Inferior parietal cortex (tissue), 1 donor: Measurements from ENCODE around the gene ATP1A3.

ENCODE experiments used
- DNase-seq: peaks from one replicate; pipeline ENCODE4 v3.0.0-alpha.2; 2016; ENCODE audit errors: extremely low spot score

The ATP1A3 gene

DNA sequence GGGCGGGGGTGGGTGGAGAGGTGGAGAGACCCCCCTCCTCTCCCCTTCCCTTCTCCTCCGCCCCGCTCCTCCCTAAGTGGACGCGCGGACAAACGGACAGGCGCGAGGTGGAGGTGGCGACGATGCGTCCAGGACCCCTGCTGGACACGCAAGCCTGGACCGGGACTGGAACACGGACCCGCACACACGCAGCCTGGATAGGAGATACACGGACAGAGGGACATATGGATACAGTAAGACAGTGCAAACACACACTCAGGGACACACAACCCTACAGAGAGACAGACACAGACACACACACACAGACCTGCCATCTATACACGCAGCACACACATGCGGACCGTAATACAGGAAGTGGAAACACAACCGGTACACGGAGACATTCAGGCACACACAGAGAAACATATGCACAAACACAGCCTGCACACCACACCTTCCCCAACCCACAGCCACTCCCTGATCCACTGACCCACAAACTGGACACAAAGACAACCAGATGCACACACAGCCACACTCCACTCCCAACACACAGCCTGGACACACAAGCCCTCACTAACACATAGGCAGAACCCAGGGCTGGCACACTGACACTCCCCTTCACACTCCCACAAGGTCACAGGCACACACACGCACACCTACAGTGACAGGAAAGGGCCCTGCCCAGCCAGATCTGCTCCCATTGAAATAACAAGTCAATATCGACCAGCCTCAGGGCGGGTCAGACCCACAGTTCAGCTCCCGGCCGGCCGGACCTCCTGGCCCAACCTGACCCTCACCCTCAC is 65.1 kb downstream of the ATP1A3 start:
- DNase-seq: no peak

- no peak for DNase-seq
Observed at GRCh38 chr19:41928221-41928683, 65.8 kb downstream of the ATP1A3 start, which contains the start of gene ERFL. Gene ERFL (minus strand): TSS chr19:41928449. CDS start chr19:41912919, 15,530 bp downstream.

DNA sequence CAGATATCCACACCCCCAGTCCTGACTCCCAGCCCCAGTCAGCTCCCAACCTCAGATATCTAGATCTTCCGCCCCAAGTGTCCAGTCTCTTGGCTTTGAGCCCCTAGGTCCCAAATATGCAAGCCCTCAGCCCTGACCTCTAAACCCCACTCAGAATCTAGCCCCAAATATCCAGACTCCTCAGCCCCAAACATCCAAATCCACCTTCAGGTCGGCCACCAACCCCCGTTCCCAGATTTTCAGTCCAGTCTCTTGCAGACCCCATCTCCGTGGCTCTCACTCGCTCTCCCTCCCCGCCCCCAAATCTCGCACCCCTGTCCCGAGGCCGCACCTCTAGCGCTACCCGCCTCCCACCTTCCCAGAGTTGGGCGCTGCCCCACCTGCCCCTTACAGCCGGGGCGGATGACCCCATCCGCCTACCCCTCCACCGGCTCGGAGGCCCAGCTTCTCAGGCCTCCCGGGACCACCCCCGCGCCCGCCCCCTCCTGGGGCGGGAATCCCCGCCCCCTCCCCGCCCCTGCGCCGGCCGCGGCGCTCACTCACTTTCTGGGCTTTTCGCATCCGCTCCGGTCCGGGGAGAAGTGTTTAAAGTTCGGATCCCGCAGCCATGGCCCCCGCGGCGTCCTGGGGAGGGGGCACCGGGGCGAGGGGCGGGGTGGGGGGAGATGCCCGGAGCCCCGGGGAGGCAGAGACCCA is 66.4 kb downstream of the ATP1A3 start:
- no peak for DNase-seq

- DNase-seq: no peak
Observed at GRCh38 chr19:41926763-41927496, 67.1 kb downstream of the ATP1A3 start.

DNA sequence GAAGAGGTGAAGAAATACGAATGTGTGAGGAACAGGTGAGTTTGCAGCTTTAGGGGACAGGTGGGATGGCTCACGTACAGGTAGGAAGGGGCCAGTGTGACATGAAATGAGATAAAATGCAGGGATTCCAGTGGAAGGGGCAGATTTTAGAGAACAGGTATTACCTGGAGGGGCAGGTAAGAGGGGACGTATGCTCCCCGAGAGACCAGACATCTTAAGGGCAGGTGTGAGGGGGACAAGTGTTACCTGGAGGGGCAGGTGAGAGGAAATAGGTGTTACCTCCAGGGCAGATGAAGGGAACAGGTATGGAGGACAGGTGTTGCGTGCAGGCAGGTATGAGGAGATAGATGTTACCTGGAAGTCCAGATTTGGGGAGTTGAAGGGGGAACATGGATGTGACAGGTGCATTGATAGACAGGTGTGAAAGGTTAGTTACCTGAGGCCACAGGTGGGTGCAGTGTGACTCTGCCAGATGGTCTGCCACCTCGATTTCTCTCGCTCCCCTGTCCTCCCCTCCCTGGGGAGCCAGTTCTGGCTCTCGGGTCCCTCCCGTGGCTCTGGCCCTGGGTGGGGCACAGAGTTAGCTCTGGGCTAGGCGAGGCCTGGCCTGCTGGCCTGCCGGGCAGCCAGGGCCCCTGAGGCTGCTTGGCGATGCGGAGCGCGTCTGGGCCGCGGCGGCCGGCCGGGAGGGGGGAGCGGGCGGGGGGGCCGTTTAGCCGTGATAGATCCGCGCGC is 67.8 kb downstream of the ATP1A3 start:
- no peak for DNase-seq

- DNase-seq: no peak
Observed at GRCh38 chr19:41925208-41926003, 68.6 kb downstream of the ATP1A3 start.

DNA sequence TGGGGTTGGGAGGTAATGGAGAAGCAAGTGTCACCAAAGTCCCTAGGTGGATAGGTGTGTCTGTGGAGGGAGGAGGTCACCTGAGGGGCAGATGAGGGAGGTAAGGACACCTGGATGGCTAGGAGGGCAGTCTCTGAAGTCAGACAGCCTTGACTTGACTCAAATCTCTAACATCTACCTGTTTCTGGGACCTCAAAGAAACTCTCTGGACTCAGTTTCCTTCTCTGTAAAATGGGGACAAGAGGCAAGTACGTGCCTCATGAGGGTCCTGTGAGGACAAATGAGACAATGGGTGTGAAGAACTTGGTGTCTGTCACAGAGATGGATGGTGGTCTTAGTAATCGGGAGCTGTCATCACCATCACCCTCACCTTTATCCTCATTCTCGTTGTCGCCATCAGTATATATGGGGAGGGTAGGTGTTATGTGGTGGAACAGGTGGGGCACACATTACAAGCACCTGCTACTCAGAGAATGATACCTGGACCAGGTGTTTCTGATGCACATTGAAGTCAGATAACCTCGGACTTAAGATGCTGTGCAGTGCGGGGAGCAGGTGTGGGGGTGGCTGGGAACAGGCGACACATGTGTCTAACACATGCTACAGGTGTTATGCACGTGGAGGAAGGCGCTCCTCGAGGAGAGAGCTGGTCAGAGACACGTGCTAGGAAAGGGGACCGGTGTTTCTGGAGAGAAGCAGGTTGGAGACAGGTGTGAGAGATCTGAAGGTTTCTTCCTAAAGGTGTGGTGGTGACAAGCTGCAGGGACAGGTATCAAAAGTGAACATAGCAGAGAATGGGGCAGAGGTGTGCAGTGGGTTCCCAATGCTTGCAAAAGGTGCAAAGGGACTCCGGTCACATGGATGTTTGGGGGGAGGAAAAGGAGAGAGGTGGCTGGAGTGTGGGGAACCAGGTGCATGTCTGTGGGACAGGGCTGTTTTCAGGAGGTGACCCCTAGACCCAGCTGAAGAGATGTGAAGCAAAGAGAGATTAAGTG is 69.6 kb downstream of the ATP1A3 start:
- DNase-seq: no peak

GRCh38 chr19:41923045-41923788 is 70.8 kb downstream of the ATP1A3 start:
- no peak for DNase-seq

GRCh38 chr19:41922585-41922984 is 71.4 kb downstream of the ATP1A3 start:
- DNase-seq: no peak

- no peak for DNase-seq
Observed at GRCh38 chr19:41921577-41922576, 72.2 kb downstream of the ATP1A3 start.

DNA sequence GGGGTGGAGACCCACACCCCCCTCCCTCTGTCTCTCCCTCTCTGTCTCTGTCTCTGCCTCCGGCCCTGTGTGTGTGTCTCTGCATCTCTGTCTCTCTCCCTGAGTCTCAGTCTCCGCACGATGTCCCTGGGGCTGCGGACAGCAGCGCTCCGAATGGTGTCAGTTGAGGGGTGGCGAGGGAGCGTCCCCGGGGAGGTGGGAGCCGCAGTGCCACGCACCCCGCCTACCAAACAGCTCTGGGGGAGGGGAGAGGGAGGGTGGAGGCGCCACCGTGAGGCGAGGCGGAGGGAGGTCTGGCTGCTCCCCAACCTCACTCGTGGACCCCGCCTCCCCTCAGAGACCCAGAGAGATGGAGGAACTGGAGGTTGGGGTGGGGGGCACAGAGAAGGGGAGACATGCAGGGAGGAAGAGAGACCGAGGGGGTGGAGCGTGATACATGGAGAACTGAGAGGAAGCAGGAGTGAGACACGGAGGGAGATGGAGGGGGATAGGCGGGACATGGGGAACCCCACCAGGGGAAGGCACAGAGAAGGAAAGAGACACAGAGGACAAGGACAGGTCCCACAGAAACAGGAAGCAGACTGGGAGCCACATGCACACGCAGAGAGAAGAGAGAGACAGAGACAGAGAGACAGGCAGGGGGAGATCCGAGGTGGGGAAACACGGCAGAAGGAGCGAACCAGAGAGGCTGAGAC is 73.0 kb downstream of the ATP1A3 start:
- no peak for DNase-seq

- DNase-seq: no peak
Observed at GRCh38 chr19:41919948-41920712, 73.9 kb downstream of the ATP1A3 start.

DNA sequence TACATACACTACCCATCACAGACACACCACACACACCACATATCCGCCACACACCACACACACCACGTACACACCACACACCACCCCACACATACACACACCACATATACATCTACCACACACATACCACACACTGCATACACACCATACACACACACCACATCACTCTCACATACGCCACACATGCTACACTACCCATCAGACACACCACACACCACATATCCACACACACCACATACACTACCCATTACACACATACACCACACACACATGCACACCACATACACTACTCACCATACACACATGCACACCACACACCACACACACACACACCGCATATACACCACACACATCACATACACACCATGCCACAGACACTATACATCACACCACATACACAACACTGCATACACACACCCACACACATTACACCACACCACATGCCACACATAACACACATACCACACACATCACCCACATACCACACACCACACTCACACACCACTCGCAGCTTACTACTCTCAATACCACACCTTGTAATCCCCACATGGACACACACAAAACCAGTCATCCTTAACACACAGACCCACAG is 75.3 kb downstream of the ATP1A3 start:
- DNase-seq: no peak

DNA sequence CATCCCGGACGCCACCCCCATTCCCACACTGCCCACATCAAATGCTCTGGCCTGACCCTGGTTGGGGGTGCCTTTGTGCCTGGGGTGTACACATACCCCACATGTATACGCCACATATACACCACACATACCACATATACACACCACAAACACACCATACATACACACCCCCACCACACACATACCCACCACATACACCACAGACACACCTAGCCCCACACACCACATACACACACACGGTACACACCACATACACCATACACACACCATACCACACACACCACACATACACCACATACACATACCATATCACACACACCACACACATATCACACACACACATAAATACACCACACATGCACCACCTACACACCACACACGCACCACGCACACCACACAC is 75.9 kb downstream of the ATP1A3 start:
- DNase-seq: no peak

DNA sequence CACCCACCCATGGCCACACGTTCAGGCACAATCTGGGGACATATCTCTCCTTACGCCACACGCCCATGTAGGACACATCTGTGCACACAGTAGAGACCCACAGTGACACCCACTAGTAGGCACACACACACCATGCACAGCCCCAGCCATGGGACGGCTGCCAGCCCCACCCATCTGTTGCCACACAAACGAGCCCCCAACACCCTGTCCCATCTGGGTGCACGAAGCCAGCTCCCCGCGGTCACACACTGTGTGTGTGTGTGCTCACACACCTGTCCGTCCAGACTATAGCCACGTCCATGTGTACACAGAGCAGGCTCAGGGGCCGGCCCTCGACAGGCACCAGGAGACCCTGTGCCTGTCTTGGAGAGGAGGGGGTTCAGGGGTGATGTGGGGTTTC is 76.4 kb downstream of the ATP1A3 start:
- no peak for DNase-seq
